H1 (cell line): Measurements from ENCODE around the gene LRRC4C. TPM values are rescaled to one million over a fixed set of nuclear protein-coding genes. Genes with fewer than 3 reads are reported as not detected.

Experiments used
- JUND ChIP-seq: IDR thresholded peaks from 2 replicates; pipeline ENCODE4 v1.6.1; 2011; ENCODE audit warnings: mild to moderate bottlenecking, improper control_type of control experiment, low read length
- KDM1A ChIP-seq: fragments of 200-600, 300-600 bp; sonication (generic); IDR thresholded peaks from 2 replicates; pipeline ENCODE4 v1.7.1; 2016; ENCODE audit warnings: mild to moderate bottlenecking, low read length, borderline replicate concordance
- NANOG ChIP-seq: IDR thresholded peaks from 2 replicates; pipeline ENCODE4 v1.6.1; 2011; ENCODE audit warnings: low read length, low read depth, mild to moderate bottlenecking, inconsistent platforms; ENCODE audit not compliant: insufficient read depth, poor library complexity, severe bottlenecking
- PHF8 ChIP-seq: fragments of 200-600 bp; sonication (generic); conservative IDR thresholded peaks from 2 replicates; pipeline ENCODE4 v1.7.1; 2012; ENCODE audit warnings: low read depth, mild to moderate bottlenecking, inconsistent platforms, low read length, moderate library complexity
- TAF1 ChIP-seq: IDR thresholded peaks from 2 replicates; pipeline ENCODE4 v1.6.1; 2011; ENCODE audit warnings: mild to moderate bottlenecking, low read depth, low read length
- TEAD4 ChIP-seq: IDR thresholded peaks from 2 replicates; pipeline ENCODE4 v1.6.1; 2012; ENCODE audit warnings: low read depth, low read length, inconsistent platforms, mixed read lengths
- polyA plus RNA-seq, 7 experiments: library from polyadenylated mRNA; depleted of rRNA in 3 of 7; stranded (reverse) in 5 of 7; unstranded in 2 of 7; fragments of >200 nt in 5 of 7; fragments of 200-250 nt in 2 of 7; gene quantifications; 1 replicate in 5 of 7; 2 replicates in 1 of 7; 4 replicates in 1 of 7; pipeline versions ENCODE4 v1.2.1 to v1.2.3, GENCODE V29; 2011 to 2013; ENCODE audit warnings: missing spikeins in 2 of 7, mixed read lengths in 2 of 7
- total RNA-seq: library from RNA; stranded (reverse); fragmentation: NEBNext Ultra II Directional; extraction: Animal tissue kit (Norgen Biotek cat#: 25700); gene quantifications from 2 replicates; pipeline ENCODE4 v1.2.1, GENCODE V29; 2021
- TF ChIP-seq, protein P1 (sequence below): IDR thresholded peaks from 2 replicates; pipeline ENCODE4 v1.6.1; 2012; ENCODE audit warnings: inconsistent platforms

Gene LRRC4C
- total and polyA plus RNA-seq, 2 of the 8 experiments (the other 6 are each of a cell fraction or from before 2014, with no cell fraction given), result 0.23 to 2.2 TPM

DNA sequence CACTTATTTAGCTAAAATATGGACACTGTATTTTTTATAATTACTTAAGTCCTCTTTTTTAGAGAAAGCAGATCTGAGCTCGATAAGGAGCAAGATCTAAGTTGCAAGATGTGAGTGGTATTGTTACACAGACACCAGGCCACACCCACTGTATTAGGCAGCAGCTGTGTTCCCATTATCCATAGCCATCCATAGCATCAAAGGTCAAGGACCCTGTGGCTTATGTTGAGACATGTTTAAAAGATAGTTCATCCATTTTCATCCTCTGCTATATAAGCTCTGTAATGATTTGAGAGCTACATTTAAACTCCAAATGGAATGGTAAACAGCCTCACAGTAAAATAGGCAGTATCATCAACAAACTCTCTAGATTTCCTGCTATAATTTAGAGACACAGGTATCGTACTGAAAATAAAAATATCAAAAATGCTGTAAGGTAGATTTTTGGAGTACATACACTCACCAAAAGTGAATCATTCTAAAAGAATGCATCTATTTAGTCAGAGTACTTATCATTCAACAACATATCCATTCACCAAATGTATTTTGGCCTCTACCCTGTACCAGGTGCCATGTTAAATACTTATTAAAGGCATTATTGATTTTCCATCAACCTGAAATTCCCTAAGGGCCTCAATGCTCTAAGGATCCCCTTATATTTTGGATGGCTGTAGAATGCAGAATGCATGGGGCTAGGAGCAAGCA is 574.0 kb downstream of the LRRC4C start (continued):
- TF ChIP-seq KDM1A (no peak), TAF1 (no peak), JUND (no peak), NANOG (no peak), TEAD4 (no peak), PHF8 (no peak)
- TF ChIP-seq, protein P1, sequence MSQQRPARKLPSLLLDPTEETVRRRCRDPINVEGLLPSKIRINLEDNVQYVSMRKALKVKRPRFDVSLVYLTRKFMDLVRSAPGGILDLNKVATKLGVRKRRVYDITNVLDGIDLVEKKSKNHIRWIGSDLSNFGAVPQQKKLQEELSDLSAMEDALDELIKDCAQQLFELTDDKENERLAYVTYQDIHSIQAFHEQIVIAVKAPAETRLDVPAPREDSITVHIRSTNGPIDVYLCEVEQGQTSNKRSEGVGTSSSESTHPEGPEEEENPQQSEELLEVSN, result no peak
